HG03520 (cell line): ENCODE data around the gene ZNF775.

Experiments
- ATAC-seq: cut with Tn5 transposase; IDR thresholded peaks from one replicate; pipeline ENCODE4 v1.9.1; 2021; ENCODE audit warnings: mild to moderate bottlenecking, moderate library complexity; ENCODE audit not compliant: unreplicated experiment

The ZNF775 gene

GRCh38 chr7:150410131-150410530 is 31.0 kb downstream of the ZNF775 start:
- no peak for ATAC-seq

GRCh38 chr7:150410680-150411346 is 31.7 kb downstream of the ZNF775 start:
- ATAC-seq, result no peak

- no peak for ATAC-seq
Measured at GRCh38 chr7:150411606-150412005, 32.5 kb downstream of the ZNF775 start.

- no peak for ATAC-seq
Measured at GRCh38 chr7:150412016-150412415, 32.9 kb downstream of the ZNF775 start.

GRCh38 chr7:150412518-150413488 is 33.7 kb downstream of the ZNF775 start:
- no peak for ATAC-seq

GRCh38 chr7:150413640-150414081 is 34.5 kb downstream of the ZNF775 start:
- no peak for ATAC-seq

GRCh38 chr7:150415161-150416153 is 36.3 kb downstream of the ZNF775 start:
- ATAC-seq, result no peak

GRCh38 chr7:150417239-150417638 is 38.1 kb downstream of the ZNF775 start:
- no peak for ATAC-seq

- no peak for ATAC-seq
Measured at GRCh38 chr7:150417863-150418262, 38.7 kb downstream of the ZNF775 start.

GRCh38 chr7:150420242-150420641 is 41.1 kb downstream of the ZNF775 start:
- ATAC-seq, result no peak

- peak; percentile 98 for ATAC-seq
Measured at GRCh38 chr7:150420987-150421674, 42.0 kb downstream of the ZNF775 start.

GRCh38 chr7:150421831-150422230 is 42.7 kb downstream of the ZNF775 start:
- no peak for ATAC-seq

GRCh38 chr7:150425670-150426069 is 46.5 kb downstream of the ZNF775 start:
- no peak for ATAC-seq

- ATAC-seq, result no peak
Measured at GRCh38 chr7:150428671-150429451, 49.7 kb downstream of the ZNF775 start.

GRCh38 chr7:150429699-150430098 is 50.6 kb downstream of the ZNF775 start:
- no peak for ATAC-seq

- no peak for ATAC-seq
Measured at GRCh38 chr7:150430465-150431085, 51.4 kb downstream of the ZNF775 start.

GRCh38 chr7:150431839-150432658 is 52.9 kb downstream of the ZNF775 start:
- ATAC-seq, result no peak
